Measurements from ENCODE around the gene NPNT.

GRCh38 chr4:105933083-105933482, 37.8 kb downstream of the NPNT start:
- TF ChIP-seq, protein P1, sequence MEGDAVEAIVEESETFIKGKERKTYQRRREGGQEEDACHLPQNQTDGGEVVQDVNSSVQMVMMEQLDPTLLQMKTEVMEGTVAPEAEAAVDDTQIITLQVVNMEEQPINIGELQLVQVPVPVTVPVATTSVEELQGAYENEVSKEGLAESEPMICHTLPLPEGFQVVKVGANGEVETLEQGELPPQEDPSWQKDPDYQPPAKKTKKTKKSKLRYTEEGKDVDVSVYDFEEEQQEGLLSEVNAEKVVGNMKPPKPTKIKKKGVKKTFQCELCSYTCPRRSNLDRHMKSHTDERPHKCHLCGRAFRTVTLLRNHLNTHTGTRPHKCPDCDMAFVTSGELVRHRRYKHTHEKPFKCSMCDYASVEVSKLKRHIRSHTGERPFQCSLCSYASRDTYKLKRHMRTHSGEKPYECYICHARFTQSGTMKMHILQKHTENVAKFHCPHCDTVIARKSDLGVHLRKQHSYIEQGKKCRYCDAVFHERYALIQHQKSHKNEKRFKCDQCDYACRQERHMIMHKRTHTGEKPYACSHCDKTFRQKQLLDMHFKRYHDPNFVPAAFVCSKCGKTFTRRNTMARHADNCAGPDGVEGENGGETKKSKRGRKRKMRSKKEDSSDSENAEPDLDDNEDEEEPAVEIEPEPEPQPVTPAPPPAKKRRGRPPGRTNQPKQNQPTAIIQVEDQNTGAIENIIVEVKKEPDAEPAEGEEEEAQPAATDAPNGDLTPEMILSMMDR (conservative IDR thresholded peaks at IDR 0.05): no peak
- TF ChIP-seq EZH2 (IDR thresholded peaks at IDR 0.05; ENCODE audit: low read depth): no peak
